ENCODE data around the gene ZNF415. TPM values are rescaled to one million over a fixed set of nuclear protein-coding genes. Genes with fewer than 3 reads are reported as not detected.

Gene ZNF415
- total and polyA plus RNA-seq, 9 donors: 9.2 to 13.4 (median 12.5) TPM

DNA sequence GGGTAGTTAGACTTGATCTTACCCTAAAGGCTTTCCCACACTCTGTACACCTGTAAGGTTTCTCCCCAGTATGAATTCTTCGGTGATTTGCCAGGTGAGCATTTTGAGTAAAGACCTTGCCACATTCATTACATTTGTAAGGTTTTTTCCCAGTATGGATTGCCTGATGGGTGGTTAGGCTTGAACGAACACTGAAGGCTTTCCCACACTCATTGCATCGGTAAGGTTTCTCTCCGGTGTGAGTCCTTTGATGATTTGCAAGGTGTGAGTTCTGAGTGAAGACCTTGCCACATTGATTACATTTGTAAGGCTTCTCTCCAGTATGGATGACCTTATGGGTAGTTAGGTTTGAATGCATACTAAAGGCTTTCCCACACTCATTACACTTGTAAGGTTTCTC, 64.5 kb downstream of the ZNF415 start:
- H3K4me1 ChIP-seq (ENCODE audit: control insufficient read depth, insufficient read depth, low read length): no peaks in the 10 kb centered on the region
- H3K4me3 ChIP-seq (ENCODE audit: low read length): no peak overlapping the region
- peaks cover 55% of the 10 kb centered on the region for H3K36me3 ChIP-seq (ENCODE audit: control insufficient read depth, insufficient read depth, low read length)
- H3K27me3 ChIP-seq (ENCODE audit: control insufficient read depth, insufficient read depth, low read length): no peaks in the 10 kb centered on the region
- peaks cover 64% of the 10 kb centered on the region for H3K9me3 ChIP-seq (replicated peaks; ENCODE audit: control insufficient read depth, low read depth, low read length)
- no CpG with 5 or more reads among the region's 4 CpGs for WGBS (ENCODE audit: insufficient coverage)
- DNase-seq: no peak
- H3K27ac ChIP-seq (ENCODE audit: low read length): no peak overlapping the region

GRCh38 chr19:53057904-53058580, 74.7 kb downstream of the ZNF415 start:
- no peak overlapping the region for H3K27ac ChIP-seq (ENCODE audit: low read length)
- no peaks in the 10 kb centered on the region for H3K36me3 ChIP-seq (ENCODE audit: control insufficient read depth, insufficient read depth, low read length)
- no peaks in the 10 kb centered on the region for H3K4me1 ChIP-seq (ENCODE audit: control insufficient read depth, insufficient read depth, low read length)
- peak overlapping the region; percentile 22 for H3K4me3 ChIP-seq (ENCODE audit: low read length)
- WGBS (ENCODE audit: insufficient coverage): 1% methylated on average over 42 of the region's 59 CpGs
- peaks cover 18% of the 10 kb centered on the region for H3K9me3 ChIP-seq (replicated peaks; ENCODE audit: control insufficient read depth, low read depth, low read length)
- peaks cover 23% of the 10 kb centered on the region for H3K27me3 ChIP-seq (ENCODE audit: control insufficient read depth, insufficient read depth, low read length)
- DNase-seq: no peak

Other genes starting within 250 kb of the ZNF415 start
- gene ZNF320, start 235.3 kb downstream of the ZNF415 start, total RNA-seq: 14.8 TPM
- 10 to 100 TPM in 6 of 8 donors, 1 to 10 TPM in 2; 8.3 to 29.4 (median 11.7) TPM for gene ZNF320, start 235.3 kb downstream of the ZNF415 start, polyA plus RNA-seq (ENCODE audit: insufficient read depth in 1 of 8, insufficient read length in 8 of 8, low replicate concordance in 1 of 8)
- gene ZNF888, start 209.5 kb downstream of the ZNF415 start, total RNA-seq: 3.4 TPM
- 1 to 10 TPM; 1.9 to 4.2 (median 3.0) TPM for gene ZNF888, start 209.5 kb downstream of the ZNF415 start, polyA plus RNA-seq (ENCODE audit: insufficient read depth in 1 of 8, insufficient read length in 8 of 8, low replicate concordance in 1 of 8)
- gene ZNF816, start 170.0 kb downstream of the ZNF415 start, total RNA-seq: 10.7 TPM
- 1 to 10 TPM; 5.8 to 7.3 (median 6.3) TPM for gene ZNF816, start 170.0 kb downstream of the ZNF415 start, polyA plus RNA-seq (ENCODE audit: insufficient read depth in 1 of 8, insufficient read length in 8 of 8, low replicate concordance in 1 of 8)
- gene ERVV-1, start 119.0 kb downstream of the ZNF415 start, total RNA-seq: 0.04 TPM
- under 1 TPM in 3 of 8 donors, not detected in 5; 0.07 to 0.08 (median 0.08) TPM for gene ERVV-1, start 119.0 kb downstream of the ZNF415 start, polyA plus RNA-seq (ENCODE audit: insufficient read depth in 1 of 8, insufficient read length in 8 of 8, low replicate concordance in 1 of 8)
- not detected for gene ERVV-2, start 88.2 kb downstream of the ZNF415 start, total RNA-seq
- under 1 TPM in 1 of 8 donors, not detected in 7; 0.05 TPM for gene ERVV-2, start 88.2 kb downstream of the ZNF415 start, polyA plus RNA-seq (ENCODE audit: insufficient read depth in 1 of 8, insufficient read length in 8 of 8, low replicate concordance in 1 of 8)
- gene ZNF160, start 29.5 kb downstream of the ZNF415 start, total RNA-seq: 27.5 TPM
- 10 to 100 TPM; 15.7 to 26.0 (median 18.8) TPM for gene ZNF160, start 29.5 kb downstream of the ZNF415 start, polyA plus RNA-seq (ENCODE audit: insufficient read depth in 1 of 8, insufficient read length in 8 of 8, low replicate concordance in 1 of 8)
- 9.6 TPM for gene ZNF347, start 26.1 kb upstream of the ZNF415 start, total RNA-seq
- 1 to 10 TPM; 4.5 to 8.5 (median 6.0) TPM for gene ZNF347, start 26.1 kb upstream of the ZNF415 start, polyA plus RNA-seq (ENCODE audit: insufficient read depth in 1 of 8, insufficient read length in 8 of 8, low replicate concordance in 1 of 8)
- gene ZNF665, start 60.4 kb upstream of the ZNF415 start, total RNA-seq: 4.7 TPM
- gene ZNF665, start 60.4 kb upstream of the ZNF415 start, polyA plus RNA-seq (ENCODE audit: insufficient read depth in 1 of 8, insufficient read length in 8 of 8, low replicate concordance in 1 of 8): 1 to 10 TPM; 3.3 to 4.9 (median 3.8) TPM
- 28.7 TPM for gene ZNF677, start 122.0 kb upstream of the ZNF415 start, total RNA-seq
- gene ZNF677, start 122.0 kb upstream of the ZNF415 start, polyA plus RNA-seq (ENCODE audit: insufficient read depth in 1 of 8, insufficient read length in 8 of 8, low replicate concordance in 1 of 8): 10 to 100 TPM; 19.3 to 32.5 (median 28.8) TPM
- 0.04 TPM for gene VN1R2, start 125.4 kb upstream of the ZNF415 start, total RNA-seq
- gene VN1R2, start 125.4 kb upstream of the ZNF415 start, polyA plus RNA-seq (ENCODE audit: insufficient read depth in 1 of 8, insufficient read length in 8 of 8, low replicate concordance in 1 of 8): not detected
- gene VN1R4, start 134.8 kb upstream of the ZNF415 start, total RNA-seq: not detected
- gene VN1R4, start 134.8 kb upstream of the ZNF415 start, polyA plus RNA-seq (ENCODE audit: insufficient read depth in 1 of 8, insufficient read length in 8 of 8, low replicate concordance in 1 of 8): not detected
- gene ZNF845, start 200.8 kb upstream of the ZNF415 start, total RNA-seq: 9.6 TPM
- gene ZNF845, start 200.8 kb upstream of the ZNF415 start, polyA plus RNA-seq (ENCODE audit: insufficient read depth in 1 of 8, insufficient read length in 8 of 8, low replicate concordance in 1 of 8): 1 to 10 TPM; 3.3 to 6.2 (median 5.8) TPM
- gene ZNF525, start 232.8 kb upstream of the ZNF415 start, total RNA-seq: 12.3 TPM
- 1 to 10 TPM; 3.7 to 7.5 (median 4.8) TPM for gene ZNF525, start 232.8 kb upstream of the ZNF415 start, polyA plus RNA-seq (ENCODE audit: insufficient read depth in 1 of 8, insufficient read length in 8 of 8, low replicate concordance in 1 of 8)